GM23338 (cell line): ENCODE results near the gene MROH2A. TPM values are rescaled to one million over a fixed set of nuclear protein-coding genes. Genes with fewer than 3 reads are reported as not detected.

Experiments used
- ATAC-seq: fragments of 200-7000 bp; cut with Tn5 transposase; 3 replicates; pipeline ENCODE4 v1.9.1; 2020
- DNase-seq: peaks from one replicate; pipeline ENCODE4 v3.0.0-alpha.2; 2015; ENCODE audit warnings: low spot score
- H2AFZ ChIP-seq: fragments of 200-600 bp; sonication (generic); 2 replicates; pipeline ENCODE4 v1.8.0; 2016; ENCODE audit warnings: antibody characterized with exemption, mild to moderate bottlenecking, moderate library complexity
- H3F3A ChIP-seq: fragments of 200-600 bp; sonication (generic); replicated peaks from 2 replicates; pipeline ENCODE4 v1.8.0; 2017; ENCODE audit warnings: antibody characterized with exemption, mixed run types, low read depth
- H3K27ac ChIP-seq: fragments of 200-600 bp; sonication (generic); 2 replicates; pipeline ENCODE4 v1.6.1; 2016; ENCODE audit warnings: low read depth
- H3K27me3 ChIP-seq: fragments of 200-600 bp; sonication (generic); 2 replicates; pipeline ENCODE4 v1.8.0; 2016; ENCODE audit warnings: mild to moderate bottlenecking, mixed run types, moderate library complexity; ENCODE audit not compliant: insufficient read depth
- H3K36me3 ChIP-seq: fragments of 200-600 bp; sonication (generic); 2 replicates; pipeline ENCODE4 v1.8.0; 2016; ENCODE audit warnings: mild to moderate bottlenecking; ENCODE audit not compliant: insufficient read depth
- H3K4me1 ChIP-seq: fragments of 200-600 bp; sonication (generic); 2 replicates; pipeline ENCODE4 v1.8.0; 2016; ENCODE audit warnings: mild to moderate bottlenecking, moderate library complexity; ENCODE audit not compliant: insufficient read depth
- H3K4me2 ChIP-seq: fragments of 200-600 bp; sonication (generic); 2 replicates; pipeline ENCODE4 v1.7.1; 2017; ENCODE audit warnings: mixed run types
- H3K4me3 ChIP-seq: fragments of 200-600 bp; sonication (generic); 2 replicates; pipeline ENCODE4 v1.6.1; 2016; ENCODE audit warnings: mixed run types
- H3K79me2 ChIP-seq: fragments of 200-600 bp; sonication (generic); replicated peaks from 2 replicates; pipeline ENCODE4 v1.8.0; 2017; ENCODE audit warnings: mild to moderate bottlenecking; ENCODE audit not compliant: insufficient read depth
- H3K9me2 ChIP-seq: fragments of 200-600 bp; sonication (generic); 2 replicates; pipeline ENCODE4 v1.8.0; 2017; ENCODE audit not compliant: insufficient read depth
- H4K20me1 ChIP-seq: fragments of 200-600 bp; sonication (generic); replicated peaks from 2 replicates; pipeline ENCODE4 v1.8.0; 2017; ENCODE audit warnings: mild to moderate bottlenecking; ENCODE audit not compliant: insufficient read depth
- H3K27ac Mint-ChIP-seq: 2 replicates; pipeline ENCODE4 v1.8.0; 2020; ENCODE audit warnings: inconsistent platforms, mild to moderate bottlenecking, moderate library complexity, mixed read lengths
- H3K27me3 Mint-ChIP-seq: 3 replicates; pipeline ENCODE4 v1.8.0; 2022; ENCODE audit warnings: low read depth, mild to moderate bottlenecking, moderate library complexity, mixed read lengths, inconsistent platforms; ENCODE audit not compliant: insufficient read depth, poor library complexity
- H3K36me3 Mint-ChIP-seq: 3 replicates; pipeline ENCODE4 v1.8.0; 2021; ENCODE audit warnings: low read depth, mild to moderate bottlenecking, inconsistent platforms, moderate library complexity, mixed read lengths
- H3K4me1 Mint-ChIP-seq: 3 replicates; pipeline ENCODE4 v1.8.0; 2020; ENCODE audit warnings: mild to moderate bottlenecking, inconsistent platforms, mixed read lengths
- H3K4me3 Mint-ChIP-seq: 3 replicates; pipeline ENCODE4 v1.8.0; 2021; ENCODE audit warnings: moderate library complexity, mild to moderate bottlenecking, inconsistent platforms, mixed read lengths
- H3K9me3 Mint-ChIP-seq: 3 replicates; pipeline ENCODE4 v1.8.0; 2020; ENCODE audit warnings: moderate library complexity, mild to moderate bottlenecking, inconsistent platforms, mixed read lengths
- CREB1 ChIP-seq: fragments of 250-450 bp; sonication (Bioruptor Pico); IDR thresholded peaks from 2 replicates; pipeline ENCODE4 v1.5.0; 2020; ENCODE audit warnings: low read depth, mild to moderate bottlenecking, moderate library complexity
- CTCF ChIP-seq, 2 experiments: fragments of 200-600 bp in 1 of 2; sonication (generic) in 1 of 2; conservative IDR thresholded peaks; 2 replicates each; pipeline versions ENCODE4 v1.5.1 to v1.6.1; 2016 to 2017; ENCODE audit warnings: antibody characterized with exemption in 2 of 2, low read depth in 2 of 2, mild to moderate bottlenecking in 2 of 2, moderate library complexity in 1 of 2
- ETS1 ChIP-seq: IDR thresholded peaks from 2 replicates; pipeline ENCODE4 v1.6.1; 2016; ENCODE audit warnings: antibody characterized with exemption
- EZH2 ChIP-seq: fragments of 200-600 bp; sonication (generic); IDR thresholded peaks from one replicate; pipeline ENCODE4 v1.8.0; 2017; ENCODE audit warnings: antibody characterized with exemption, mild to moderate bottlenecking, low read depth; ENCODE audit not compliant: unreplicated experiment
- EZH2phosphoT487 ChIP-seq: fragments of 200-600 bp; sonication (generic); IDR thresholded peaks from one replicate; pipeline ENCODE4 v1.8.1; 2018; ENCODE audit warnings: antibody characterized with exemption; ENCODE audit not compliant: unreplicated experiment
- JUNB ChIP-seq: IDR thresholded peaks from one replicate; pipeline ENCODE4 v1.6.1; 2016; ENCODE audit warnings: antibody characterized with exemption; ENCODE audit not compliant: unreplicated experiment
- NANOG ChIP-seq: IDR thresholded peaks from 2 replicates; pipeline ENCODE4 v1.6.1; 2016; ENCODE audit warnings: antibody characterized with exemption, borderline replicate concordance
- POLR2AphosphoS5 ChIP-seq: IDR thresholded peaks from 2 replicates; pipeline ENCODE4 v1.6.1; 2016; ENCODE audit warnings: antibody characterized with exemption, low read depth
- ZNF114 ChIP-seq: fragments of 250-450 bp; sonication (Bioruptor Pico); IDR thresholded peaks from 2 replicates; pipeline ENCODE4 v1.5.0; 2020; ENCODE audit warnings: mild to moderate bottlenecking, moderate library complexity
- ZNF331 ChIP-seq: fragments of 250-450 bp; sonication (Bioruptor Pico); IDR thresholded peaks from 2 replicates; pipeline ENCODE4 v1.5.0; 2020; ENCODE audit warnings: low read depth, mild to moderate bottlenecking, moderate library complexity
- ZNF462 ChIP-seq: fragments of 250-450 bp; sonication (Bioruptor Pico); IDR thresholded peaks from 2 replicates; pipeline ENCODE4 v1.5.0; 2020; ENCODE audit warnings: mild to moderate bottlenecking, moderate library complexity
- polyA plus RNA-seq: library from polyadenylated mRNA; unstranded; fragments of >200 nt; fragmentation: Nextera tagmentation; extraction: Ambion mirVana; gene quantifications from 2 replicates; pipeline ENCODE4 v1.2.1, GENCODE V29; 2016
- total RNA-seq: library from RNA; depleted of rRNA; stranded (reverse); fragments of >200 nt; shearing (Covaris generic); gene quantifications from 2 replicates; pipeline ENCODE4 v1.2.3, GENCODE V29; 2014

Gene MROH2A
- total and polyA plus RNA-seq, 2 experiments from 2014 or later, result not detected

DNA sequence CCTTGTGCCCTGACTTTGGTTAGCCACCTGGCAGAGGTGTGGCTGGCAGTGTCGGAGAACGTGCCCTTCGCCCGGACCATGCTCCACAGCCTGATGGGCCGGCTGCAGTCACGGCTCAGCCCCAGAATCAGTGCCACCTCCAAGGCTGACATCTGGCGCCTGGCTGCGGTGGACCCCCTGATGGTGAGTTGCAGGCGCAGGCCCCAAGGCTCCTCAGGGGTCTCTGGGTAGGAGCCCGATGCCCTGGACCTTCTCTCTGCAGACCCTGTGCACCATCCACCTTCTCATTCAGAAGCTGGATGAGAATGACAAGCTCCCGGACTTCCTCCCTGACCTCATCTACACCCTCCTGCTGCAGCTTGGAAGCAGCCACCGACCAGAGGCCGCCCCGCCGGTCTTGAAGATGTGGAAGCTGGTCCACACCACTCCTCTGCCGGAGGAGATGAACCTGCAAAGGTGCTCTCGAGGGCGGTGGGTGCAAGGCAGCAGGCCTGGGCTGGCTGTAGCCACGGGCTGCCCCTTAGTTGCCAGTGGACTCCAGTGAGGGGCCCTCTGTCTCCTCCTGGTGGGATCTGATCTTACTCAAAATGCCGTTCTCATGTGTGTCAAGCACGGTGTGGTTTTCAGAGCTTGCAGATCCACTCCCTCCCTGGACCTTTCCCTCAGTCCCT lies 44.1 kb downstream of the MROH2A start (continued):
- TF ChIP-seq CREB1 (CRISPR knock-in tag) (no peak), EZH2 (no peak), ZNF331 (CRISPR knock-in tag) (no peak), CTCF (conservative IDR thresholded peaks at IDR 0.05; ENCODE audit: low read depth in 2 of 2) (no peak)

GRCh38 chr2:233822781-233823730 lies 44.9 kb downstream of the MROH2A start:
- H3K27me3 ChIP-seq, result no peaks in the 10 kb centered on the region
- H4K20me1 ChIP-seq, result no peaks in the 10 kb centered on the region
- H3K36me3 Mint-ChIP-seq, result no peaks in the 10 kb centered on the region
- ATAC-seq (no peak), DNase-seq (no peak)
- H3K4me1 ChIP-seq, result no peaks in the 10 kb centered on the region
- no peak overlapping the region for H2AFZ ChIP-seq
- no peaks in the 10 kb centered on the region for H3K9me2 ChIP-seq
- H3K4me3 Mint-ChIP-seq, result no peak overlapping the region
- no peak overlapping the region for H3K4me3 ChIP-seq
- H3K79me2 ChIP-seq, result no peaks in the 10 kb centered on the region
- no peaks in the 10 kb centered on the region for H3K36me3 ChIP-seq
- peaks cover 3% of the 10 kb centered on the region; the same call in 1 of the 3 replicates for H3K9me3 Mint-ChIP-seq
- no peak overlapping the region for H3K27ac ChIP-seq
- H3K27me3 Mint-ChIP-seq, result peaks cover 12% of the 10 kb centered on the region
- no peak overlapping the region for H3K27ac Mint-ChIP-seq
- H3K4me1 Mint-ChIP-seq, result peaks cover 3% of the 10 kb centered on the region; the same call in 2 of the 3 replicates
- no peaks in the 10 kb centered on the region for H3F3A ChIP-seq
- H3K4me2 ChIP-seq, result no peak overlapping the region
- TF ChIP-seq ETS1 (no peak), ZNF331 (CRISPR knock-in tag) (no peak), CTCF (conservative IDR thresholded peaks at IDR 0.05; ENCODE audit: low read depth in 2 of 2) (no peak), POLR2AphosphoS5 (no peak), NANOG (no peak), EZH2phosphoT487 (no peak), ZNF462 (CRISPR knock-in tag) (no peak), ZNF114 (no peak), JUNB (no peak), EZH2 (no peak)
